H1 (cell line): ENCODE data around the gene RFT1. TPM values are rescaled to one million over a fixed set of nuclear protein-coding genes. Genes with fewer than 3 reads are reported as not detected.
"Not testable (repeated sequence)": the region's sequence is repeated elsewhere in the genome, so short reads cannot be mapped to it uniquely, and the experiment has no call there.

ENCODE experiments used
- CTCF ChIA-PET: fragments of 300-600 bp; sonication (Branson Sonifier 250); formaldehyde crosslinking; loops from one replicate; lab custom pipeline; 2021; ENCODE audit not compliant: partially characterized antibody; lab: Charles Lee
- POLR2A ChIA-PET: fragments of 300-600 bp; sonication (Branson Sonifier 250); formaldehyde crosslinking; loops from one replicate; lab custom pipeline; 2021; ENCODE audit warnings: inconsistent platforms; ENCODE audit not compliant: partially characterized antibody; lab: Charles Lee
- DNase-seq, 2 experiments: peaks; one replicate each; pipeline versions ENCODE4 v3.0.0 to v3.0.0-alpha.2; 2010 to 2022; ENCODE audit warnings: low spot score in 2 of 2, low read depth in 1 of 2, mixed read lengths in 1 of 2
- FAIRE-seq: peaks from 2 replicates; lab custom pipeline; 2011; peaks lifted over from hg19 to GRCh38; lab: Jason Lieb, UNC
- H2AFZ ChIP-seq: 2 replicates; pipeline ENCODE4 v1.8.1; 2012; ENCODE audit warnings: low read length, inconsistent platforms
- H2AK5ac ChIP-seq: 2 replicates; pipeline ENCODE4 v1.6.1; 2013; ENCODE audit warnings: low read depth, low read length
- H2BK120ac ChIP-seq: replicated peaks from 2 replicates; pipeline ENCODE3; 2013; ENCODE audit warnings: low read depth, low read length, inconsistent platforms
- H2BK12ac ChIP-seq: 2 replicates; pipeline ENCODE4 v1.6.1; 2013; ENCODE audit warnings: low read depth, low read length
- H2BK15ac ChIP-seq: 2 replicates; pipeline ENCODE4 v1.6.1; 2013; ENCODE audit warnings: low read length
- H2BK20ac ChIP-seq: 2 replicates; pipeline ENCODE4 v1.6.1; 2013; ENCODE audit warnings: low read length
- H2BK5ac ChIP-seq: 2 replicates; pipeline ENCODE4 v1.6.1; 2013; ENCODE audit warnings: low read depth, low read length
- H3K14ac ChIP-seq: 2 replicates; pipeline ENCODE4 v1.6.1; 2013; ENCODE audit warnings: inconsistent platforms; ENCODE audit not compliant: insufficient read length
- H3K18ac ChIP-seq: 2 replicates; pipeline ENCODE4 v1.6.1; 2013; ENCODE audit warnings: low read length; ENCODE audit errors: extremely low read depth
- H3K23ac ChIP-seq: 2 replicates; pipeline ENCODE4 v1.6.1; 2013; ENCODE audit warnings: inconsistent platforms; ENCODE audit not compliant: insufficient read length
- H3K23me2 ChIP-seq: 2 replicates; pipeline ENCODE4 v1.6.1; 2013; ENCODE audit warnings: low read depth, low read length
- H3K27ac ChIP-seq: 2 replicates; pipeline ENCODE4 v1.6.1; 2011; ENCODE audit warnings: low read depth, low read length, inconsistent platforms
- H3K27me3 ChIP-seq, 4 experiments: replicated peaks in 1 of 4; 1 replicate in 1 of 4; 2 replicates in 3 of 4; pipeline versions ENCODE4 v1.6.1 to v1.8.1; 2011 to 2013; ENCODE audit warnings: low read length in 3 of 4, mild to moderate bottlenecking in 3 of 4, inconsistent platforms in 2 of 4, mixed read lengths in 2 of 4, moderate library complexity in 1 of 4; ENCODE audit not compliant: control insufficient read depth in 3 of 4, insufficient read depth in 3 of 4; ENCODE audit errors: extremely low read depth in 1 of 4
- H3K36me3 ChIP-seq, 4 experiments: 2 replicates each; pipeline versions ENCODE4 v1.6.1 to v1.8.1; 2011 to 2013; ENCODE audit warnings: mild to moderate bottlenecking in 4 of 4, low read length in 3 of 4, moderate library complexity in 2 of 4, control low read depth in 1 of 4, inconsistent platforms in 1 of 4; ENCODE audit not compliant: insufficient read depth in 4 of 4, control insufficient read depth in 2 of 4
- H3K4ac ChIP-seq: replicated peaks from 2 replicates; pipeline ENCODE3; 2013; ENCODE audit warnings: low read length, low read depth, mixed read lengths, inconsistent platforms; ENCODE audit not compliant: insufficient read length
- H3K4me1 ChIP-seq, 4 experiments: replicated peaks in 1 of 4; 1 replicate in 1 of 4; 2 replicates in 3 of 4; pipeline versions ENCODE4 v1.6.1 to v1.8.1; 2011 to 2013; ENCODE audit warnings: low read length in 3 of 4, inconsistent platforms in 2 of 4, mixed read lengths in 1 of 4; ENCODE audit not compliant: insufficient read depth in 4 of 4, control insufficient read depth in 3 of 4
- H3K4me2 ChIP-seq, 2 experiments: 2 replicates each; pipeline versions ENCODE4 v1.6.1 to v1.8.1; 2011 to 2013; ENCODE audit warnings: low read depth in 2 of 2, low read length in 2 of 2, control low read depth in 1 of 2, inconsistent platforms in 1 of 2, mild to moderate bottlenecking in 1 of 2; ENCODE audit not compliant: insufficient read depth in 1 of 2
- H3K4me3 ChIP-seq, 4 experiments: fragments of 200-600, 300-600 bp in 1 of 4; sonication (generic), shearing (Covaris generic), sonication (Bioruptor Twin) in 1 of 4; 2 replicates each; pipeline versions ENCODE4 v1.5.1 to v1.8.1; 2011 to 2016; ENCODE audit warnings: low read length in 4 of 4, low read depth in 3 of 4, control low read depth in 2 of 4, inconsistent platforms in 2 of 4, mild to moderate bottlenecking in 2 of 4, mixed read lengths in 1 of 4, moderate library complexity in 1 of 4; ENCODE audit not compliant: insufficient read depth in 2 of 4; ENCODE audit errors: extremely low read depth in 1 of 4
- H3K56ac ChIP-seq: replicated peaks from 2 replicates; pipeline ENCODE3; 2013; ENCODE audit warnings: low read depth, mild to moderate bottlenecking, mixed read lengths, low read length, inconsistent platforms; ENCODE audit not compliant: insufficient read length
- H3K79me1 ChIP-seq: 2 replicates; pipeline ENCODE4 v1.6.1; 2013; ENCODE audit warnings: low read depth, low read length, control low read depth
- H3K79me2 ChIP-seq, 2 experiments: 2 replicates each; pipeline versions ENCODE4 v1.6.1 to v1.8.1; 2012 to 2013; ENCODE audit warnings: low read length in 2 of 2, mild to moderate bottlenecking in 2 of 2, inconsistent platforms in 1 of 2; ENCODE audit not compliant: insufficient read depth in 2 of 2, control insufficient read depth in 1 of 2
- H3K9ac ChIP-seq, 4 experiments: replicated peaks in 1 of 4; 1 replicate in 1 of 4; 2 replicates in 3 of 4; pipeline versions ENCODE4 v1.6.1 to v1.8.1; 2011 to 2013; ENCODE audit warnings: low read depth in 3 of 4, low read length in 3 of 4, control low read depth in 2 of 4, mild to moderate bottlenecking in 2 of 4, moderate library complexity in 2 of 4, inconsistent platforms in 1 of 4; ENCODE audit errors: extremely low read depth in 1 of 4
- H3K9me3 ChIP-seq, 2 experiments: 2 replicates each; pipeline versions ENCODE4 v1.6.1 to v1.8.1; 2012 to 2013; ENCODE audit warnings: mild to moderate bottlenecking in 2 of 2, moderate library complexity in 2 of 2, control low read depth in 1 of 2, inconsistent platforms in 1 of 2, low read depth in 1 of 2, low read length in 1 of 2, mixed read lengths in 1 of 2; ENCODE audit not compliant: insufficient read depth in 2 of 2
- H4K20me1 ChIP-seq, 2 experiments: replicated peaks in 1 of 2; 2 replicates each; pipeline versions ENCODE3 to v1.8.1; 2011 to 2013; ENCODE audit warnings: inconsistent platforms in 2 of 2, low read length in 2 of 2, mild to moderate bottlenecking in 1 of 2; ENCODE audit not compliant: insufficient read depth in 2 of 2, control insufficient read depth in 1 of 2
- H4K5ac ChIP-seq: 2 replicates; pipeline ENCODE4 v1.6.1; 2013; ENCODE audit warnings: low read length, low read depth, mixed read lengths, inconsistent platforms; ENCODE audit not compliant: insufficient read length
- H4K8ac ChIP-seq: 2 replicates; pipeline ENCODE4 v1.8.0; 2013; ENCODE audit warnings: mild to moderate bottlenecking, moderate library complexity, low read length, inconsistent platforms; ENCODE audit not compliant: insufficient read depth; ENCODE audit errors: extremely low read depth
- H4K91ac ChIP-seq: replicated peaks from 2 replicates; pipeline ENCODE3; 2013; ENCODE audit warnings: low read length, mixed read lengths, inconsistent platforms; ENCODE audit not compliant: insufficient read length
- WGBS, 2 experiments: shearing (Covaris generic) in 1 of 2; methylation state at CpG; one replicate each; pipeline versions ENCODE4 v1.1.6 to v1.1.7; 2013 to 2015; ENCODE audit warnings: low lambda C conversion rate in 2 of 2, mixed read lengths in 2 of 2, inconsistent platforms in 1 of 2, low coverage in 1 of 2, missing lambda C conversion rate in 1 of 2; ENCODE audit not compliant: insufficient replicate concordance in 2 of 2, insufficient coverage in 1 of 2, insufficient read length in 1 of 2; ENCODE audit errors: extremely low coverage in 1 of 2, missing lambda C conversion rate in 1 of 2; 5-methylcytosine and 5-hydroxymethylcytosine counted together
- polyA plus RNA-seq, 7 experiments: library from polyadenylated mRNA; depleted of rRNA in 3 of 7; stranded (reverse) in 5 of 7; unstranded in 2 of 7; fragments of >200 nt in 5 of 7; fragments of 200-250 nt in 2 of 7; gene quantifications; 1 replicate in 5 of 7; 2 replicates in 1 of 7; 4 replicates in 1 of 7; pipeline versions ENCODE4 v1.2.1 to v1.2.3, GENCODE V29; 2011 to 2013; ENCODE audit warnings: missing spikeins in 2 of 7, mixed read lengths in 2 of 7
- total RNA-seq: library from RNA; stranded (reverse); fragmentation: NEBNext Ultra II Directional; extraction: Animal tissue kit (Norgen Biotek cat#: 25700); gene quantifications from 2 replicates; pipeline ENCODE4 v1.2.1, GENCODE V29; 2021

The RFT1 gene
- total and polyA plus RNA-seq, 2 of the 8 experiments (the other 6 are each of a cell fraction or from before 2014, with no cell fraction given) = 27.7 to 42.4 TPM

DNA sequence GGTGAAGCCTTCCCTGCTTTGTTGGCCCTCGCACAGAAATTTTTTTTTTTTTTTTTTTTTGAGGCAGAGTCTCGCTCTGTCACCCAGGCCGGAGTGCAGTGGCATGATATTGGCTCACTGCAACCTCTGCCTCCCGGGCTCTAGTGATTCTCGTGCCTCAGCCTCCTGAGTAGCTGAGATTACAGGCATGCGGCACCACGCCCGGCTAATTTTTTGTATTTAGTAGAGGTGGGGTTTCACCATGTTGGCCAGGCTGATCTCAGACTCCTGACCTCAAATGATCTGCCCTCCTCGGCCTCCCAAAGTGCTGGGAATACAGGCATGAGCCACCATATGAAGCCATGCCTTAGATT, 20.8 kb upstream of the RFT1 start:
- H3K4me3 ChIP-seq, H2BK12ac ChIP-seq, H3K36me3 ChIP-seq, H3K27ac ChIP-seq, H3K4ac ChIP-seq, H3K79me2 ChIP-seq, FAIRE-seq, H4K20me1 ChIP-seq, H3K23me2 ChIP-seq, H2BK120ac ChIP-seq, H2BK15ac ChIP-seq, H3K9ac ChIP-seq, H2AK5ac ChIP-seq, H2BK20ac ChIP-seq, H2AFZ ChIP-seq, H4K5ac ChIP-seq, H3K23ac ChIP-seq, H3K27me3 ChIP-seq, H3K4me1 ChIP-seq, H3K9me3 ChIP-seq, H4K91ac ChIP-seq, H4K8ac ChIP-seq, H2BK5ac ChIP-seq, H3K79me1 ChIP-seq, H3K4me2 ChIP-seq, DNase-seq, H3K56ac ChIP-seq, H3K14ac ChIP-seq, H3K18ac ChIP-seq: not testable (repeated sequence)
- CTCF ChIA-PET = interaction anchor here (0.8 to 2.3 kb wide), 6 partner anchors 9 to 49 kb away, joined by 3 to 6 read pairs (median 3); no protein-coding TSS in a partner anchor
- WGBS, 2 experiments = 91% methylated on average over 7 of the region's 9 CpGs; no CpG with 5 or more reads in 1 of the 2 experiments
- POLR2A ChIA-PET = interaction anchor here (1.0 kb wide), 1 partner anchor 16 kb away, joined by 3 read pairs; no protein-coding TSS in a partner anchor
